SK-N-SH (cell line): Measurements from ENCODE around the gene PPP1R9A. TPM values are rescaled to one million over a fixed set of nuclear protein-coding genes. Genes with fewer than 3 reads are reported as not detected.

Source experiments
- CTCF ChIA-PET: fragments of 300-600, 350-600 bp; formaldehyde crosslinking; extraction: SDS; loops from one replicate; lab custom pipeline; 2021; lab: Yijun Ruan, JAX
- POLR2A ChIA-PET: fragments of 350-600 bp; sonication (Branson Sonifier 250); formaldehyde crosslinking; extraction: SDS; loops from one replicate; lab custom pipeline; 2020; ENCODE audit warnings: antibody characterized with exemption, inconsistent platforms; lab: Yijun Ruan, JAX
- DNase-seq: peaks from one replicate; pipeline ENCODE4 v3.0.0; 2012
- H2AFZ ChIP-seq: fragments of 200-600 bp; sonication (generic); 2 replicates; pipeline ENCODE4 v1.8.1; 2016; ENCODE audit warnings: antibody characterized with exemption, mild to moderate bottlenecking, low read depth
- H3F3A ChIP-seq: fragments of 200-600 bp; sonication (generic); replicated peaks from 2 replicates; pipeline ENCODE3; 2016; ENCODE audit warnings: antibody characterized with exemption, mild to moderate bottlenecking; ENCODE audit not compliant: insufficient read depth
- H3K27ac ChIP-seq, 2 experiments: fragments of 200-500 bp in 1 of 2; fragments of 200-600 bp in 1 of 2; sonication (Bioruptor generic) in 1 of 2; sonication (generic), shearing (Covaris generic) in 1 of 2; 2 replicates each; pipeline versions ENCODE4 v1.5.1 to v1.6.1; 2014 to 2016; ENCODE audit warnings: low read depth in 2 of 2, inconsistent platforms in 1 of 2, low read length in 1 of 2, mild to moderate bottlenecking in 1 of 2, mixed read lengths in 1 of 2
- H3K27me3 ChIP-seq: fragments of 200-600 bp; sonication (generic), shearing (Covaris generic); 2 replicates; pipeline ENCODE4 v1.6.1; 2016; ENCODE audit warnings: mixed run types; ENCODE audit not compliant: insufficient read depth
- H3K36me3 ChIP-seq, 2 experiments: fragments of 200-500 bp in 1 of 2; fragments of 200-600 bp in 1 of 2; sonication (Bioruptor generic) in 1 of 2; sonication (generic) in 1 of 2; replicated peaks in 1 of 2; 2 replicates each; pipeline versions ENCODE3 to v1.5.1; 2014 to 2016; ENCODE audit warnings: low read length in 1 of 2, mild to moderate bottlenecking in 1 of 2; ENCODE audit not compliant: insufficient read depth in 2 of 2, control insufficient read depth in 1 of 2
- H3K4me1 ChIP-seq, 2 experiments: fragments of 200-500 bp in 1 of 2; fragments of 200-600 bp in 1 of 2; sonication (Bioruptor generic) in 1 of 2; sonication (generic), shearing (Covaris generic) in 1 of 2; 2 replicates each; pipeline versions ENCODE4 v1.5.1 to v1.6.1; 2014 to 2016; ENCODE audit warnings: low read depth in 1 of 2, low read length in 1 of 2, mixed run types in 1 of 2; ENCODE audit not compliant: insufficient read depth in 2 of 2, control insufficient read depth in 1 of 2
- H3K4me2 ChIP-seq: fragments of 200-600 bp; sonication (generic), shearing (Covaris generic); 2 replicates; pipeline ENCODE4 v1.6.1; 2017; ENCODE audit warnings: mixed run types
- H3K4me3 ChIP-seq, 2 experiments: fragments of 200-500 bp in 1 of 2; fragments of 200-600 bp in 1 of 2; sonication (Bioruptor generic) in 1 of 2; sonication (generic), shearing (Covaris generic) in 1 of 2; 2 replicates each; pipeline versions ENCODE4 v1.5.1 to v1.8.1; 2014 to 2016; ENCODE audit warnings: low read depth in 2 of 2, inconsistent platforms in 1 of 2, low read length in 1 of 2, mild to moderate bottlenecking in 1 of 2, mixed read lengths in 1 of 2, moderate library complexity in 1 of 2
- H3K79me2 ChIP-seq: fragments of 200-600 bp; sonication (generic); 2 replicates; pipeline ENCODE4 v1.8.1; 2017; ENCODE audit warnings: mild to moderate bottlenecking; ENCODE audit not compliant: insufficient read depth
- H3K9ac ChIP-seq: fragments of 200-600 bp; sonication (generic); 2 replicates; pipeline ENCODE4 v1.6.1; 2017; ENCODE audit warnings: mixed run types
- H3K9me2 ChIP-seq: fragments of 200-600 bp; sonication (generic); 2 replicates; pipeline ENCODE4 v1.6.1; 2017; ENCODE audit warnings: mixed run types
- H3K9me3 ChIP-seq: fragments of 200-600 bp; sonication (generic); 2 replicates; pipeline ENCODE4 v1.6.1; 2017; ENCODE audit warnings: mixed run types, mild to moderate bottlenecking, moderate library complexity
- H4K20me1 ChIP-seq: fragments of 200-600 bp; sonication (generic); 2 replicates; pipeline ENCODE4 v1.6.1; 2017; ENCODE audit warnings: mild to moderate bottlenecking, mixed run types; ENCODE audit not compliant: insufficient read depth
- CTCF ChIP-seq: fragments of 200-600 bp; sonication (generic); IDR thresholded peaks from 2 replicates; pipeline ENCODE4 v1.6.1; 2017; ENCODE audit warnings: antibody characterized with exemption, mild to moderate bottlenecking, moderate library complexity
- EZH2phosphoT487 ChIP-seq: fragments of 200-600 bp; sonication (generic); IDR thresholded peaks from 2 replicates; pipeline ENCODE4 v1.6.1; 2017; ENCODE audit warnings: low read depth, mixed run types, mild to moderate bottlenecking, antibody characterized with exemption, moderate library complexity, borderline replicate concordance
- FOSL2 ChIP-seq: IDR thresholded peaks from 2 replicates; pipeline ENCODE4 v1.4.0; 2012; ENCODE audit warnings: low read depth, mild to moderate bottlenecking, moderate library complexity, borderline replicate concordance
- FOXJ3 ChIP-seq: sonication (generic); formaldehyde crosslinking; IDR thresholded peaks from 2 replicates; pipeline ENCODE4 v1.5.1; 2020; ENCODE audit warnings: mild to moderate bottlenecking, missing genetic modification reagents
- FOXM1 ChIP-seq: IDR thresholded peaks from 2 replicates; pipeline ENCODE4 v1.4.0; 2012; ENCODE audit warnings: low read depth, mild to moderate bottlenecking
- GABPA ChIP-seq: IDR thresholded peaks from 2 replicates; pipeline ENCODE4 v1.4.0; 2012; ENCODE audit warnings: low read depth, mild to moderate bottlenecking
- GATA2 ChIP-seq: sonication (generic); formaldehyde crosslinking; IDR thresholded peaks from 2 replicates; pipeline ENCODE4 v1.5.0; 2020; ENCODE audit warnings: mild to moderate bottlenecking, missing genetic modification reagents
- JUND ChIP-seq: IDR thresholded peaks from 2 replicates; pipeline ENCODE4 v1.4.0; 2012
- MAX ChIP-seq: IDR thresholded peaks from 2 replicates; pipeline ENCODE4 v1.4.0; 2012; ENCODE audit warnings: low read depth
- MEF2A ChIP-seq: IDR thresholded peaks from 2 replicates; pipeline ENCODE4 v1.4.0; 2012; ENCODE audit warnings: low read depth, borderline replicate concordance
- NRF1 ChIP-seq: IDR thresholded peaks from 2 replicates; pipeline ENCODE4 v1.6.1; 2012; ENCODE audit warnings: low read depth, mild to moderate bottlenecking, low read length
- PBX3 ChIP-seq: IDR thresholded peaks from 2 replicates; pipeline ENCODE4; 2012
- POLR2AphosphoS5 ChIP-seq: IDR thresholded peaks from 2 replicates; pipeline ENCODE4 v1.6.1; 2012; ENCODE audit warnings: low read depth, low read length
- RAD21 ChIP-seq: IDR thresholded peaks from 2 replicates; pipeline ENCODE4 v1.6.1; 2012; ENCODE audit warnings: mild to moderate bottlenecking, low read length
- REST ChIP-seq: IDR thresholded peaks from 2 replicates; pipeline ENCODE4 v1.6.1; 2012; ENCODE audit warnings: mild to moderate bottlenecking, low read depth, low read length, moderate library complexity
- SIN3A ChIP-seq: IDR thresholded peaks from 2 replicates; pipeline ENCODE4 v1.6.1; 2012; ENCODE audit warnings: low read depth, mild to moderate bottlenecking, low read length, moderate library complexity, borderline replicate concordance
- SMC3 ChIP-seq: IDR thresholded peaks from 2 replicates; pipeline ENCODE4 v1.6.1; 2012; ENCODE audit warnings: low read depth, low read length, improper control_type of control experiment
- TCF12 ChIP-seq: IDR thresholded peaks from 2 replicates; pipeline ENCODE4 v1.4.0; 2012
- YY1 ChIP-seq: IDR thresholded peaks from 2 replicates; pipeline ENCODE4 v1.4.0; 2012; ENCODE audit warnings: low read depth, mild to moderate bottlenecking
- ZBTB33 ChIP-seq: IDR thresholded peaks from 2 replicates; pipeline ENCODE4 v1.4.0; 2012; ENCODE audit warnings: low read depth, borderline replicate concordance
- WGBS: methylation state at CpG from one replicate; pipeline ENCODE4 v1.1.6; 2017; ENCODE audit warnings: low lambda C conversion rate; 5-methylcytosine and 5-hydroxymethylcytosine counted together
- polyA plus RNA-seq, 3 experiments: library from polyadenylated mRNA; depleted of rRNA; stranded (reverse); fragments of >200 nt; gene quantifications; 2 replicates each; pipeline ENCODE4 v1.2.3, GENCODE V29; 2012

Gene PPP1R9A
- polyA plus RNA-seq, 1 of the 3 experiments (the other 2 are of a cell fraction): 0.30 TPM

- no peak overlapping the region for H3K9ac ChIP-seq
- H3K9me2 ChIP-seq: no peaks in the 10 kb centered on the region
- TF ChIP-seq MAX: no peak
- TF ChIP-seq FOXM1: no peak
- TF ChIP-seq NRF1: no peak
- TF ChIP-seq SIN3A: no peak
- no peak for TF ChIP-seq RAD21
- TF ChIP-seq FOXJ3: no peak
- H4K20me1 ChIP-seq: no peaks in the 10 kb centered on the region
- no peaks in the 10 kb centered on the region for H3K36me3 ChIP-seq
- H3K4me1 ChIP-seq: no peaks in the 10 kb centered on the region
- no peaks in the 10 kb centered on the region for H3F3A ChIP-seq
- ChIA-PET CTCF (no interaction called here), POLR2A (no interaction called here)
- 37% methylated on average over 2 of the region's 2 CpGs for WGBS
- no peak overlapping the region for H3K27ac ChIP-seq
- H3K4me3 ChIP-seq: no peak overlapping the region
- H3K4me2 ChIP-seq: no peak overlapping the region
- DNase-seq: no peak
- no peaks in the 10 kb centered on the region; the same call in 1 of the 2 replicates for H3K27me3 ChIP-seq
- no peaks in the 10 kb centered on the region for H3K9me3 ChIP-seq
- no peak overlapping the region for H2AFZ ChIP-seq
- no peaks in the 10 kb centered on the region for H3K79me2 ChIP-seq
Measured at GRCh38 chr7:95052566-95053094, 145.2 kb downstream of the PPP1R9A start.

GRCh38 chr7:95054386-95054785, 147.0 kb downstream of the PPP1R9A start:
- WGBS: 51% methylated on average over 2 of the region's 2 CpGs
- ChIA-PET CTCF (interaction anchor here (0.6 kb wide), 1 partner anchor 59 kb away, joined by 3 read pairs; no protein-coding TSS in a partner anchor), POLR2A (no interaction called here)
- Histone ChIP-seq H3K4me1 (no peaks in the 10 kb centered on the region), H3K79me2 (no peaks in the 10 kb centered on the region), H3K27me3 (no peaks in the 10 kb centered on the region; the same call in 1 of the 2 replicates), H3K27ac (no peak overlapping the region), H4K20me1 (no peaks in the 10 kb centered on the region), H3K9me3 (no peaks in the 10 kb centered on the region), H3K4me2 (no peak overlapping the region), H3F3A (no peaks in the 10 kb centered on the region), H2AFZ (no peak overlapping the region), H3K4me3 (no peak overlapping the region), H3K36me3 (no peaks in the 10 kb centered on the region), H3K9ac (no peak overlapping the region), H3K9me2 (no peaks in the 10 kb centered on the region)
- no peak for DNase-seq
- TF ChIP-seq GABPA: no peak
- TF ChIP-seq TCF12: no peak
- TF ChIP-seq POLR2AphosphoS5: no peak
- no peak for TF ChIP-seq CTCF
- no peak for TF ChIP-seq FOXM1
- no peak for TF ChIP-seq FOSL2
- TF ChIP-seq PBX3: no peak
- TF ChIP-seq REST: no peak
- no peak for TF ChIP-seq JUND
- TF ChIP-seq MAX: no peak
- TF ChIP-seq MEF2A: no peak
- TF ChIP-seq ZBTB33: no peak
- TF ChIP-seq RAD21: no peak
- no peak for TF ChIP-seq GATA2
- TF ChIP-seq EZH2phosphoT487: no peak
- no peak for TF ChIP-seq SMC3
- no peak for TF ChIP-seq YY1
